Stimulated activated CD8-positive, alpha-beta memory T cell treated with anti-CD3 and anti-CD28 coated beads, Interleukin-4, amount 100 ng/mL, for 48 hours (primary cell): ENCODE data around the gene NSUN4.

ENCODE experiments used
- DNase-seq: peaks from one replicate; pipeline ENCODE4 v3.0.0-alpha.2; 2020

The NSUN4 gene

DNA sequence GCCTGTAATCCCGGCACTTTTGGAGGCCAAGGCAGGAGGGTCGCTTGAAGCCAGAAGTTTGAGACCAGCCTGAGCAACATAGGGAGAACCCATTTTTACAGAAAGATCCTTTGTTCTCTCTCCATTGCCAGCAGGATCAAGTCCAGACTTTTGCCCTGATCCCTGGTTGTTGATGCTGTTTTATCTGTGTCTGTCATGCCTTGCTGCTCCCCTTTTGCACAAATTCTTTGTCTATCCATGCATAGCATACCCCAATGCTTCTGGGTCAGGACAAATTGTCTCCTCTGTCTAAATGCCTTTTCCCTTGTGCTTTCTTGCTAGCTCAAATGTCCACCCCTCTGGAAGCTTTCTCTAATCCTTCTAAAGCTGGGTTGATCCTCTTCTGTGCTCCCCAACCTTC, 28.2 kb downstream of the NSUN4 start:
- no peak for DNase-seq

DNA sequence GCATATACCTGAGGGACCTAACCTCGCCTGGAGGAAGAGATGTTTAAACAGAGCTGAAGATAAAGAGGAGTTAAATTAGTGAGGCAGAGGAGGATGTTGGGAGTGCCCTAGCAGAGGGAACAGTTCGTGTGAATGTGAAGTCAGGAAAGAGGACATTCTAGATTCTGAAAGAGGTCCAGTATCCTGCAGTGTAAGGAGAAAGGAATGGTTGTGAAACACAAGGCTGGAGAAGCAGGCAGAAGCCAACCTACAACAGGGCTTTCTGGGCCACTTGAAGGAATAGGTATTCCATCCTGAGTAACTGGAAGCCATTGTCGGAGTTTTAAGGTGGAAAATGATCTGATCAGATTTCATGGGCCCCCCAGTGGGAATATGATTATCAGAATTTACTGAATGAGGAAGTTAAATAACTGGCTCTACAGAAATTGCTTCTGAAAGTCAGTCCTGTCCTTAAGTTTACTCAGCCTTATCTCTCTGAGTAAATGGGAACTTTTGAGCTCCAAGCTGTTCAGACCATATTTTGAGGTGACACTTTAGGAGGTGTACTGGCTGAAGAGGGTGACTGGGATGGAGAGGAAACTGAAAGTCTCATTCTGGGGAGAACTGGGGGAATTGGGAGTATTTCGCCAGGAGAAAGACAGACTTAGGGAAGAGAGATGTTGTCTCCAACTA, 29.1 kb downstream of the NSUN4 start:
- DNase-seq: no peak

DNA sequence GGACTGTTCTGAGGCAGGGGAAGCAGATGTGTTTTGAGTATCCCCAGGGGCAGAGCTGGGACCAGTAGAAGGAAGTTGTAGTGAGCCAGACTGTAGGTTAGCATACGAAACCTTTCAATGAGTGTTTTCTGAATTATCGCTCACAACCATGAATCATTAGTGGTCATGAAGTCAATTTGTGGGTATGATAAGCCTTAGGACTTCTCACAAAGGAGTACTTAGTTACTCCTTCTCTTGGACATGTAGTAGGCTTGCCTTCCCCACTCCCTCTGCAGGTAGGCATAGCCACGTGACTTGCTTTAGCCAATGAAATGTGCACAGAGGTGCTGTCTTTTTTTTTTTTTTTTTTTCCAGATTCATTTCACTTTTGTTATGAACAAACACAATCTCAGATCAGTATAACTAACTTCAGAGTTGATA, 29.6 kb downstream of the NSUN4 start:
- no peak for DNase-seq

DNA sequence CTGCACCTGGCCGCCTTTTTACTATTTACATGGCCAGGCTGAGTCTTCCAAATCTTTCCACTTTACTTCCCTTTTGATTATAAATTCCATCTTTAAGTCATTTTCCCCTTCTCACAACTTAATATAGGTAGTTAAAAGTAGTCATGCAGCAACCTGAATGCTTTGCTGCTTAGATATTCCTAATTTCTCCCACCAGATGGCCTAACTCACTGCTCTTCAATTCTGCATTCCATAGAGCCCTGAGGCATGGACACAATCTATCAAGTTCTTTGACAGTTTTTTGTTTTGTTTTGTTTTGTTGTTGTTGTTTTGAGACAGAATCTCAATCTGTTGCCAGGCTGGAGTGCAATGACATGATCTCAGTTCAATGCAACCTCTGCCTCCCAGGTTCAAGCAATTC, 31.8 kb downstream of the NSUN4 start:
- DNase-seq: no peak

DNA sequence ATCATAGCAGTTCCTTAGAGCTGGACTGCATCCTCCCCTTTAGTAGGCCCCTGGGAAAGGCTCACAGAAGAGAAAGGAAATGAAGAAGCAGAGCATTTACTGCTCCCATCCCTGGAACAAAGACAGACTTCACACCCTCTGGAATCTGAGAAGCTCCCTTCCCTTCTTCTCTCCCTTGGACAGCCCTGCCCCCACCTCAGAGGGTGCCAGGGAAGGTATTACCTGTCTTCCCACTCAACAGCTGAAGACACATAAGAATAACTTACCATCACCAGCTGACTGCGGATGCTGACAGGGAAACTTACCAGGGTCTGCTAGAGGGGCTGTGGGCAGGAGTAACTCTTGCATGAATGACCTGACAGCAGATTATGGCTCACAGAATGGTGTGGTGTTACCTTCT, 39.4 kb downstream of the NSUN4 start:
- DNase-seq: no peak

DNA sequence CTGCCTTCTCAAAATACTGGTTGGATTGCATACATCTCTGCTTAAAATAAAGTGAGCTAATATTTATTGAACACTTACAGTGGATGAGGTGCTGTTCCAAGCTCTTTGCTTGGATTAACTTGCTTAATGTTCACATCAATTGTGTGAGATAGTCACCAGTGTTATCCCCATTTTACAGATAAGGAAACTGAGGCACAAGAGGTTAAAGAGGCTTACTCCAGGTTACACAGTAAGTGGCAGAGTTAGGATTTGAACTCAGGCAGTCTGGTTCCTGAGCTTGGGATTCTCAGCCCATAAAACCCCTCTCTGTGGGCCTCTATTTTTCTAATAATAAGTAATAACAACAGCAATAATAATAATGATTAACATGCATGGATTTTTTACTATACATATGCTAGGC, 39.9 kb downstream of the NSUN4 start:
- DNase-seq: no peak

DNA sequence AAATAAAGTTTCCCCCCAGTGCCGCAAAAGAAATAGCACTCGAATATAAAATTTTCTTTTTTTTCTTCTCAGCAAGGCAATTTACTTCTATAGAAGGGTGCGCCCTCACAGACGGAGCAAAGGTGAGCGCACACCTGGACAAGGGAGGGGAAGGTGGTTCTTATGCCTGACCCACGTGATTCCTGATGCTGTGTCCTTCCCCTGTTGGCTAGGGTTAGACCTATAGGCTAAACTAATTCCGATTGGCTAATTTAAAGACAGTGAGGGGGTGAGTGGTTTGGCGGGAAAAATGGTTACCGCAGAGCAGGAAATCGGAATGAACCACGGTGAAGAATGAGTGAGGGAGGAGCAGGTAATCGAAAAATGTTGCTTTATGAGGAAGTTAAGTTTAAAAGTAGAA, 52.9 kb downstream of the NSUN4 start:
- DNase-seq: no peak

DNA sequence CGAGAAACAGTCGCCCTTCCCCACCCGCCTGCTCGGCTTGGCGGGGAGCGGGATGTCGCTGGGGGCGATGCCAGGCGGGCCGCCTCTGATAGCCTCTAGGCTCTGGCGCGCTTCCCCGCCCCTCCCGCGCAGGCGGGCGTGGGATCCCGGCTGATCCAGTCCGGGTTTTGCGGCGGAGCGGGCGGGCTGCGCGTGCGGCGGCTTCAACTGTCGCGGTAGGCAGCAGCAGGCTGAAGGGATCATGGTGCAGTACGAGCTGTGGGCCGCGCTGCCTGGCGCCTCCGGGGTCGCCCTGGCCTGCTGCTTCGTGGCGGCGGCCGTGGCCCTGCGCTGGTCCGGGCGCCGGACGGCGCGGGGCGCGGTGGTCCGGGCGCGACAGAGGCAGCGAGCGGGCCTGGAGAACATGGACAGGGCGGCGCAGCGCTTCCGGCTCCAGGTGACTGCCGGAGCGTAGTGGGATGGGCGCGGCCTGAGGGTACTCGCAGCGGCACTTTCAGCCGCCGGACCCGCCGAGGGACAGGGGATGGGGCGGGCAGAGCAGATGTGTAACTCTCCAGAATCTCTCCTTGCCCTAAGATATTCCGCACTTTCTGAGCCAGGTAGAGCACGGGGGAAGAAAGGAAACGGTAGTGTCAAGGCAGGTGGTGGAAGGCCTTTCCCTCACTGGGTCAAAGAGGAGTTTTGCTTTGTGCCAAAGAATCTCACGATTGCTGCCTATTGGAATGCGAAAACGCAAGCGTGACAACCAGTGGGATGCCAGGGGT, 53.7 kb downstream of the NSUN4 start, which contains the start of gene FAAH:
Gene FAAH, plus strand, starts transcription at position 210 of the 764 bp plus-strand sequence. Its CDS starts 32 bp downstream, at position 242.
- peak; percentile 58 for DNase-seq

DNA sequence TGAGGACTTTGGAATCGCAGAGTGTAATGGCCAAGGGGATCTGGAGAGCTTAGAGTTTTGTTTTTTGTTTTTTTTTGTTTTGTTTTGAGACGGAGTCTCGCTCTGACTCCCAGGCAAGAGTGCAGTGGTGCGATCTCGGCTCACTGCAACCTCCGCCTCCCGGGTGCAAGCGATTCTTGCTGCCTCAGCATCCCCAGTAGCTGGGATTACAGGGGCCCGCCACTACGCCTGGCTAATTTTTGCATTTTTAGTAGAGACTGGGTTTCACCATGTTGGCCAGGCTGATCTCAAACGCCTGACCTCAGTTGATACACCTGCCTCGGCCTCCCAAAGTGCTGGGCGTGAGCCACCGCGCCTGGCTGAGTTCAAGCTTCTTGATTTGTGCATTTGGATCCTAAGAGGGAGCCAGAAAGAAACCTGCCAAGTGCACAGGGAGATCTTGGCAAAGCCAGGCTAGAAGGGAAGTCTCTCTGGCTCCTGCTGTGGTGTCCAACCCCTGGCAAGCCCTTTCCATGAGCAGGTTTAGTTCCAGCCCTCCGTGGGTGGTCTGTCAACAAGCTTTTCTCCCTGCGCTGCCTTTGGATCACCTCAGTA, 54.4 kb downstream of the NSUN4 start:
- DNase-seq: no peak

DNA sequence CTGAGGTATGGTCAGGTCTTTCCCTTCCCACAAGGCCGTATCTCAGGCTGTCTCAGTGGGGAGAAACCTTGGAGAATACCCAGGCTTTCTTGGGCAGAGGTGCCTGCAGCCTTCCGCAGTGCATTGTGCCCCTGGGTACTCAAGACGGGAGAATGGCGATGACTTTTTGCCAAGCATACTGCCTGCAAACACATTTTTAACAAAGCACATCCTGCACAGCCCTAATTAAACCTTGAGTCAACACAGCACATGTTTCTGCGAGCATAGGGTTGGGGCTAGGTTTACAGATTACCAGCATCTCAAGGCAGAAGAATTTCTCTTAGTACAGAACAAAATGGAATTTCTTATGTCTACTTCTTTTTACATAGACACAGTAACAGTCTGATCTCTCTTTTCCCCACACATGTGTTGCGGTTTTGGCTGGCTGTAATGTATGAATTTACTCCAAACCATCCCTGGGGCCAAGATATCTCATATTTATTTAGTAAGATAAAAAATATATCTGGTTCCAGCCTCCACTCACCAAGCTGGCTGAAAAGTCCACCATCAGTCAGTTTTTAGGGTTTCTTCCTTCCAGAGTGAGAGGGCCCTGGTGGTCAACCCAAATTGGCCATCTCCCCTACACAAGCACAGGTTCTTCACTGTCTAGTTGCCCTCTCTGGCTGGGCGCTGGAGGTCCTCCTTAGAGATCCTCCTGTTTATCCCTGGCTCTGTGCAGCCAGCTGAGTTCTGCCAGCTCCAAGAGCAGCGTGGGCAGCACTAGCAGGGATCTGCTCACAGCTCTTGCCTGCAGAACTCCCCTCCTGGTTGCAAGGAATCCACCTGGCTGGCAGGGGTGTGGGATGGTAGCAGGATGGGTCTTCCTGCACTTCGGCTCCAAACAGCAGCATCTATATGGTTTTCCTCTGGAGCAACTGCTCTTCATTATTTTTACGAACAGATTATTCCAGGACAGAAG, 56.1 kb downstream of the NSUN4 start:
- DNase-seq: no peak

DNA sequence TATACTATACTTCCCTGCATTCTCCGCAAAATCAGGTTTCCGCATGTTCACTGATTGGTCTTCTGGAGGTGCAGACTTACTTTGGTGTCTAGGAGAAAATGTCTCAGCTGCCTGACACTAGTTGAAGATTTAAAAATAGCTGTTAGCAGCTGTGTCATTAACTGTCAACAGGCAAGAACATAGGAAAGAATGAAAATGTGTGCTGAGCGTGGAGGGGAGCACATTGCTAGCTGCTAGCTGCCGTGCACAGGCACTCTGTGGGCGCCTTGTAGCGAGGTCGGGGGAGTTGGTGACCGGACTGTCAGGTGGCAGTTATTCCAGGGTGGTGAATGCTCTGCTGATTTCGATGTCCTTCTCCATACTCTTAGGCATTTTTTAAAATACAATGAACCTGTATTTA, 58.7 kb downstream of the NSUN4 start:
- no peak for DNase-seq

DNA sequence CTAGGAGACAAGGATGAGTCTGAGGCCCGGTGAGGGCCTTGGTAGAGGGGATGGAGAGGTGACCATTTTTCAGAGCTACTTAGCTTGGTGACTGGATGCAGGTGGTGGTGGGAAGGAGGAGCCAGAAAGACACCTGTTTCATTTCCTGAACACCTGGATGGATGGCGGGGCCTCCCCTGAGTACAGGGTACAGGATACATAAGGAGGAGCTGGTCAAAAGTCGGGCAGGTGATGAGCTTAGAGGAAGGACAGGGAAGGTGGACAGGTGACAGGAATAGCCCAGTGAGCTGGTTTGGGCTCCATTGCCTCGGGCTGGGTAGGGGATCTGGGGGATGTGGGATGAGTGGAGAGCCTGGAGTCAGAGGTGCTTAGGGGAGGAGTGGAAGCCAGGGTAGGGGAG, 59.8 kb downstream of the NSUN4 start:
- no peak for DNase-seq

DNA sequence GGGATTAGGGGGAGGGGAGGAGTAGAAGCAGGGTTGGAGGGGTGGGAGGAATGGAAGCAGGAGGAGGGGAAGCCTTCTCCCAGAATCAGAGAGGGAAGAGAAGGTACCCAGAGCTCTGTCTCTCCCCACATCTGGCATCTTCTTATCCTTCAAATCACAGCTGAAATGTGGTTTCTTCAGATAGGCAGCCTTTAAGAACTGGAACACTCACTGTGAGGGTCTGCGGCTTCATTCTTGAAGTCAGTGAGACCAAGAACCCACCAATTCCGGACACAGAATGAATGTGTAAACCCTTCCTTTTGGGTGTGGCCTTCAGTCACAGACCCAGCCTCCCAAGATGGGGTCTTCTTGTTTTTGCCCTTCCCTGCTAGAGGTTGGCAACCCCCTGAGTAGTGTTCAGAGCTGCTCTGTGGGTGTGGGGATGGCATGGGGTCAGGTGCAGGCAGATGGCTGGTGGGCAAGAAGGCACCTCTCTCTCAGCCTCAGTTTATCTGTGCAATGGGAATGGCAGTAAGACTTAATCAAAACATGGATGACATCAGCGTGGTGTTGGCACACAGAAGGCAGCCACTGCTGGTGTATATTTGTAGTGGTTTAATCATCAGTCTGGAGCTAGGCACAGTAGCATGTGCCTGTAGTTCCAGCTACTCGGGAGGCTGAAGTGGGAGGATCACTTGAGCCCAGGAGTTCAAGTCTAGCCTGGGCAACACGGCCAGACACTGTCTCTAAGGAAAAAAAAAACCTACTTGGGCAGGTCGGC, 60.7 kb downstream of the NSUN4 start:
- DNase-seq: no peak

DNA sequence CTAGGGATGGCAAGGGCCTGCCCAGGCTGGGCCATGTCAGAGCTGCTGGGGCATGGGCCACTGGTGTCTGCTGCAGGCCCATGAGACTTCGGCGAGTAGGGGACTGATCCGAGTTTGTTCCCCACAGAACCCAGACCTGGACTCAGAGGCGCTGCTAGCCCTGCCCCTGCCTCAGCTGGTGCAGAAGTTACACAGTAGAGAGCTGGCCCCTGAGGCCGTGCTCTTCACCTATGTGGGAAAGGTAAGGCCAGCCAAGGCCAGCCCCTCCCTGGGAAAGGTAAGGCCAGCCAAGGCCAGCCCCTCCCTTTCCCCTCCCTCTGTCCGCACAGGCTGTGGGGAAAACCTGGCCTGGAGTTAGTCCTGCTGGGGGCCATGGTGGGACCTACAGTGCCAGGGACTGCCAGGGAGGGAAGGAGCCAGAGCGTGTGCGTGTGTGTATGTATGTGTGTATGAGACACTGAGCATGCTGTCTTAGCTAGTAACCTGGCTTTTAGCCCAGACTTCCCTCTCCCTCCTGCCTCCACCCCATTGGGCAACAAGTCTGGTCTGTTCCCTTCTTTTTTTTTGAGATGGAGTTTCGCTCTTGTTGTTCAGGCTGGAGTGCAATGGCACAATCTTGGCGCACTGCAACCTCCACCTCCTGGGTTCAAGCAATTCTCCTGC, 61.5 kb downstream of the NSUN4 start:
- no peak for DNase-seq

DNA sequence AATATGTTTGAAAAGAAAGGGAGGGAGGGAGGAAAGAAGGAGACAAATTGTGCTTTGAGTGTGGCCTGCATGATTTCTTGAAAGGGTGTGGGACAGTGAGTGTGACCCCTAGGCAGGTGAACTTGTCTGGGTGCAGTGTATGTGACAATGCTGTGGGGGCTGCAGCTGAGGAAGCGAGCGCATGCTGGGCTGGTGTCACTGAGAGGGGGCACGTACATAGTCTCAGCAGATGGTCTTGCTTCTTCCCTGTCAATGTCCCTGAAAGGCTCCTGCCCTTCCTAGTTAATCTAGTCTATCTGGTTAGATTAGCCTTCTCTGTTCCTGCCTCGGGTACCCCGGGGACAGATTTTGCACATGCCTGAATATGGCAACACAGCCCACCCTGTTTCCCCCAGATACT, 63.3 kb downstream of the NSUN4 start:
- DNase-seq: no peak

DNA sequence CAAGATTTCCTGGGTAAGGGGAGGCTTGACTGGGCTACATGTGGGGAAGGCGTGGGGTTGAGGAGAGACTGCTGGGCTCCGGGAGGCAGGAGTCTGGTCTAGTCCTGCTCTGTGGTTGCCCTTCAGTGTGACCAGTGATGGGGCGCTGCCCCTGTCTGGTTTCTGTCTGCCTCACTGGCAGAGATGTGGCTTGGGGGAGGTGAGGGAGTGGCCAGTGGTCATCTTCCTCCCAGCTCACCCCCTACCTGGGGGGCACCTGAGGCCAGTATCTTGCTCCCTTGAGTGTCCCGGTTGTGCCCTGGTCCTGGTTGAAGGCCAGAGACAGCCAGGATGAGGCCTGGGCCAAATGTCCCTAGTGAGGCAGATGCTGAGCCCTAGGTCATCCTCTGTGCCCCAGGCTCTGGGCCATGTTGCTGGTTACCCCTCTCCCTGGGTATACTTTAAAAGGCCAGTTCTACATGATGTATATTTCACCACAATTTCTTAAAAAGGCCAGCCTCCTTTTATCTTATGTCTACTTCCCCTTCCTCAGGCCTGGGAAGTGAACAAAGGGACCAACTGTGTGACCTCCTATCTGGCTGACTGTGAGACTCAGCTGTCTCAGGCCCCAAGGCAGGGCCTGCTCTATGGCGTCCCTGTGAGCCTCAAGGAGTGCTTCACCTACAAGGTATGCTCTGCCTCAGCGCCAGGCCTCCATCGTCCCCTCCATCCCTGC, 64.0 kb downstream of the NSUN4 start:
- DNase-seq: no peak

DNA sequence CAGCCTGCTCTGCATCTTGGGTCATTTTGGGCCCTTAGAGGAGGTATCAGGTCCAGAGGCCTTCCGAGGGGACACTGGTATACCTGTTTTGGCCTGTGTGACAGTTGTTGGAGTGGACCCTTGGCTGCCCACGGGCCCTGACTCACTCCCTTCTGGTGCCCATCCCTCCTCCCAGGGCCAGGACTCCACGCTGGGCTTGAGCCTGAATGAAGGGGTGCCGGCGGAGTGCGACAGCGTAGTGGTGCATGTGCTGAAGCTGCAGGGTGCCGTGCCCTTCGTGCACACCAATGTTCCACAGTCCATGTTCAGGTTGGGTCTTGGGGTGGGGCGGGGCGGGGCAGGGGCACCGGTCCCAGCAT, 64.6 kb downstream of the NSUN4 start:
- no peak for DNase-seq

DNA sequence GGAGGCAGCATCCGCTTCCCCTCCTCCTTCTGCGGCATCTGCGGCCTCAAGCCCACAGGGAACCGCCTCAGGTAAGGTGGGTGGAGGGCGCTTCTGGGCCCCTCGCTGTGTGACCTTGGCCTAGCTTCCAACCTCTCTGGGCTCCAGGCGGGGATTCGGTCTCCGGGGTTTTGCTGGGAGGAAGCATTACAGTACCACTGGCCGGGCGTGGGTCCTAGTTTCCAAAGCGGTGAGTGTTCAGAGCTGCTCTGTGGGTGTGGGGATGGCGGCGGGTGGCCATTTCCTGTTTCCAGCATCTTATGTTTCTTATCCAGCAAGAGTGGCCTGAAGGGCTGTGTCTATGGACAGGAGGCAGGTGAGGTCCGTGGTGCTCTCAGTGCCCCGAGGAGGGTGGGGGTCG, 65.1 kb downstream of the NSUN4 start:
- no peak for DNase-seq

DNA sequence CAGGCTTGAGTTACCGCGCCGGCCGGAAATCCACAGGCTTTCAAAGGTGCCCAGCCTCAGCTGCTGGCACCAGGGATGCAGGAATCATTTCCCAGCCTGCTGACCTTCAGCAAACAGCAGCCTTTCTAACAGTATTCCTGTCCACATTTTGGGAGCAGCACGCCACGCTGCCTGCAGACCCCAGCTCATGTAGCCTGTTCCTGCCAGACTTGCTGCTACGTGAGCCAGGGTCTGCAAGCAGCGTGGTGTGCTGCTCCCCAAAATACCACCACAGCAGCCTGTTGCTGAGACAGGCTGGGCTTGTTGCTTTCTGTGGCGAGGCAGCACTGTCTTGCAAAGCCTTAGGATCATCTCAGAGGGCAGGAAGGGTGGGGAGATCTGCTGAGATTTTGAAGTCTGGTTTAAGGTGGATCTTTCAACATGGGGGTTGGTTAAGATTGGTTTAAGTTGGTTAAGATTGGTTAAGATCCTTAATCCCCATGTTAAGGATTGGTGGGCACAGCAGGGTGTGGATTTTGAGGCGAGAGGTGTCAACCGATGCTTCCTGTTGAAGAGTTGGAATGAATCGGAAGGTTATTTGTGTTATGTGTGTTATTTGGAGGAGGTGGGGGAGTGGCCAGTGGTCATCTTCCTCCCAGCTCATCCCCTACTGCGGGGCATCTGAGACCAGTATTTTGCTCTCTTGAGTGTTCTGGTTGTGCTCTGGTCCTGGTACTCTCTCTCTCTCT, 66.4 kb downstream of the NSUN4 start:
- DNase-seq: no peak

DNA sequence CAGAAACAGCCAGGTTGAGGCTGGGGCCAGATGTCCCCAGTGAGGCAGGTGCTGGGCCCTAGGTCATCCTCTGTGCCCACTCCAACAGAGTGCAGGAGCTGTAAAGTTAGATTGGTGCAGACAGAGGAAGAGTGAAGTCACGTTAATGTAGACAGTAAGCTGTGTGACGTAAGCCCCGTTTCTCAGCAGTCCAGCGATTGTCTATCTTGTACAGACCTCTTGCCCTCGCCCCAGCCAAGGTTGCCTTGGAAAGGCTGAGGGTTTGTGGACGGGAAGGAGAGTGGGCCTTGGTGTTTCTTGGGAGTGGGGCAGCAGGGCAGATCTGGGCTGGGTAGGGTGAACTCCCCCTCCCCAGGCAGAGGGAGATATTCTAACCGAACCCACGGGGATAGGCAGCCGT, 67.0 kb downstream of the NSUN4 start:
- no peak for DNase-seq
